EL (cell line): ENCODE results near the gene CCDC88A.
"Not testable (repeated sequence)": the region's sequence is repeated elsewhere in the genome, so short reads cannot be mapped to it uniquely, and the experiment has no call there.

Experiments
- DNase-seq: peaks from one replicate; pipeline ENCODE4 v3.0.0-alpha.2; 2016

Gene CCDC88A

GRCh38 chr2:55365303-55365702 is 54.4 kb downstream of the CCDC88A start:
- DNase-seq: no peak

DNA sequence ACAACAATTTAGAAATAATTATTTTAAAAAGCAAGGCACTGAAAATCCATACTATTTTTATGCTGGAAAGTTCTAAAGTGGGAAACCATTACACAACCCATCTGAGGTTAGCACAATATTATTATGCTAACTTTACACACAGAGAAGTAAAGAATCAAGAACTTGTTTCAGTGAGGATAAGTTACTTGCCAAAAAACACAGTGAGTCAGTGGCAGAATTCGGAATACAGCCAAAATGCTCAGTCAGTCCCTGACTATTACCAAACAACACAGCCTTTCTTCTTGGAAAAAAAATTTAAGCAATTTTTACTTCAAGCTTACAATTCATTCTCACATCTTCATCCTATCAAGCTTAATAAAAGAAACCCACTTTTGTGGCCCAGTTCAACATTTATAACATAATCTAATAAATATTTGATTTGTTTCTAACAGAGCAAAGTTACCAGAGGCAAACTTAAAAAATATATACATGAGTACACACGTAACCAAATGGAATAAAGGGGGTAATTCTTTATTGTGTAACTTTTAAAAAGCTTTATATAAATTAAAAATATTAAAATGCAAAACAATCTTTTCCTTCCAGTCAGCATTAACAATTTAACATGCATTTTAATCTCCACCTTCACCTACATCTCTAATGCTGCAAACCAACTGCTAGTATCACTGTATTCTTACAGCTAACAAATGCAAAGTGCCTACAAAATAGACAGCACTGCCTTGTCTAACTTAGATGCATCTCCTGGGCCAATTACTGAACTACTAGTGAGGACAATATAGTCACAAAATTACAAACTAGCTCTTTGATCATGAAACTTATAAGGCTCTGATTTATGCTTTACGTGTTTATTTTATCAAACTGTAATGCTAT is 55.2 kb downstream of the CCDC88A start:
- DNase-seq: peak; percentile 89

DNA sequence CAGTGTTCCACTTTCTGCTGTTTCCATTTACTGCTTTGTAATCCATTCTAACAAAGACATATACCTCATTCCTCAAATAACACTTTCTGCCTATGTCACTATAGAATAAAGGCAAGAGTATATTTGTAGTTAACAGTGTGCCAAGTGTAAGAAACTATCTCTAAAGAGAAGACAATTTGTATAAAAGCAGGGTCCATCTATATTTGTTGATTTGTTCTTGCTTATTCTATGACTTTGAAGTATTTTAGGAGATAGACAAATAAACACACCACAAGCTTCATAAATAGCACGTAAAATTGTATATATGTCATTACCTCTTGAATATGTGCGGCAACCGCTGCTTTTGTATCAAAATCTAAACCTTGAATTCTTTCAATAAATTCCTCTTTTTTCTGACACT is 56.0 kb downstream of the CCDC88A start:
- DNase-seq: no peak

- no peak for DNase-seq
Observed at GRCh38 chr2:55361465-55362189, 58.0 kb downstream of the CCDC88A start.

DNA sequence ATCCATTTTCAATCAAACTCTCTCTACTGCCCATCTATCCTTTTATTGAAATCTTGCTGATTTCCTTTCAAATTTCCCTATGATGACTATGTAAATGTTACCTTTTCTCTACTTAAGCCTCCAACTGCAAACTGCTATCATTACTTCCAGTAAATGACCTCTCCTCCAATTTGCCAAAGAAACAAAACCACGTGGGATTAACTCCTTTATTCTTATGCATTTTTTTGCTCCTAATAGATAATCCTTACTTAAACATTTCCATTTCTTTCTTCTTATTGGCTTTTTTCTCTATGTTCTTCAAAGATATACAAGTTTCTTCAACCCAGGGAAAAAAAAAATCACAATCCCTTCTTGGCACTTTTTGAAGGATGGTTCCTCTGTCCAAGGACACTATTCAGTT is 61.2 kb downstream of the CCDC88A start:
- DNase-seq: no peak

- DNase-seq: peak; percentile 8
Observed at GRCh38 chr2:55357927-55358326, 61.7 kb downstream of the CCDC88A start.

DNA sequence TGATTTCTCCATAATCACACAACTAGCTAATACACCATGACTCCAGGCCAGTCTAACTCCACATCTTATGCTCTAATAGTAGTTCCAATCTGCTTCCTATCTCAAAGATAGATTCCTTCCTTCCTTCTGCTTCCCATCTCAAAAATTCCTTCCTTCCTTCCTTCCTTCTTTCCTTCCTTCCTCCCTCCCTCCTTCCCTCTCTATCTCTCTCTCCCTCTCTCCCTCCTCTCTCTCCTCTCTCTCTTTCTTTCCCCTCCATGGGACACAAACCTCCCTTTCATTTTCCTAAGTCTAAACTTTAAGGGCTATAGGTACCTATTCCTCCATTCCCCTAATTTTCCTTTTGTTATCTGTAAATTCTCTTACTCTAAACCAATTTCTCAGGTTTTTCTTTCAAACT is 62.5 kb downstream of the CCDC88A start:
- DNase-seq: no peak

- not testable (repeated sequence) for DNase-seq
Observed at GRCh38 chr2:55356136-55356535, 63.5 kb downstream of the CCDC88A start.

GRCh38 chr2:55355451-55355850 is 64.2 kb downstream of the CCDC88A start:
- DNase-seq: no peak

GRCh38 chr2:55351672-55352071 is 68.0 kb downstream of the CCDC88A start:
- no peak for DNase-seq

GRCh38 chr2:55345064-55345463 is 74.6 kb downstream of the CCDC88A start:
- DNase-seq: no peak

DNA sequence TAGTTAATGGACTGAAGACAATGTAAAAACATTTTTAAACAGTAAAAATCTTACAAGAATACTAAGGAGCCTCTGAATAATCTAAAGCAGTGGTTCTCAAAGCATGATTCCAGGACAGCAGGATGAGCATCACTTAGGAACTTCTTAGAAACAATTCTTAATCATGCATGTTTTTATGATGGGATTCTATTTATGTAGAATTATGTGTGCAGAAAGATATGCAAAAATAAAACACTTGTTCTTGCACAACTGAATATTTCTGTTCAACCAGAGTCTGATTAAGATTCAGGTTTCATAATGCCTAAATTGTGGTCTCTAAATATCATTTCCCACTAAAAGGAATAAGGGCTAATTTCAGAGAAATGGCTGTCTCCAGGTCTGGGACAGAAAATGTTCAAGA is 81.4 kb downstream of the CCDC88A start:
- DNase-seq: peak; percentile 6

- DNase-seq: no peak
Observed at GRCh38 chr2:55334728-55335127, 84.9 kb downstream of the CCDC88A start.

GRCh38 chr2:55330541-55331297 is 88.9 kb downstream of the CCDC88A start:
- DNase-seq: no peak

DNA sequence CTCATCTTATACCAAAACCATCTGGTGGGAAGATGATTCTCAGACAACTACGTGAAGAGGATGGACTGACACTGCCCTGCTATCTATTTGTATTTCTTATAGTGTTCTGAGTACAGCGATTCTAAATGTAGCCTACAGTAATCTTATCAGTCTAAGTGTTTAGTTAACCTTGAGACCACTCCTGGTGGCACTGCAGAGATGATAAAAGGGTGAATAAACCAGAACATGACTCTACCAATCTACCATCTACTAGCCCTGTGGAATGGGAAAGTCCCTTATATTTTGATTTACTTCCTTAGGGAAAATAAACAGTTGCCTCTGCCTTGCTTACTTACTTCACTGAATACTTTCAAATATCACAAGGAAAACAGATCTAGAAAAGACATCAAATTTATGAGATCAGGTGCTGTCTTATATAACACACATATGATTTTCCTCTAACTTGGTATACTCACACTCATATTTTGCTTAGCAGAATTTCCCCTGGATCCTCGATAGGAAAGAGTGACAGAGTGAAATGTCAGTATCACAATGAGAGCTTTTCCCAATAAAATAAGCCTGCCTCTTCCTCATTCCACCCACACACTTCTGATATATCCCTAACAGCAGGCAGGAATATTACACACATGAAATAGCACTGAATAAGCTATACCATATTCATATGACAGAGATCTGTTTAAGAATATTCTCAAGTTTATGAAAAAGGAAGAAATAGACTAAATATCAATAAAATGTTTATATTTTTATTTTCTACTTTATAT is 92.0 kb downstream of the CCDC88A start:
- no peak for DNase-seq

- DNase-seq: peak; percentile 1
Observed at GRCh38 chr2:55314985-55315384, 104.7 kb downstream of the CCDC88A start.

DNA sequence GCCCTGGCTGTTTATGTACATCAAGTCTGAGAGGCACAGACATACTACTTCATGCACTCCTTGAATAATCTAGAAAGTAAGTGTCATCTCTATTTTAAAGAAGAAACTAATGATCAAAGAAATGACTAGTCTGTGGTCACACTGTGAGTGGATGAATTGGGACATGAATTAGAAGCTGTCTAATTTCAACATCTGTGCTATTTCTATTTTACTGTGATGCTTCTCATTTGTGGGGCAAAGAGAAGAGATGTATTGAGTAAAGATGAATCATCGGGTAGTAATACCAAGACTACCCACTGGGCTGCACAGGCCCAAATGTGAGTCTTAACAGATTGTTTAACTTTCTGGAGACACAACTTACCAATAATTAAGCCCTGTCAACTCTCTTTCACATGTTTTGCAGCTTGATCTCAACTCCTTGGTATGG is 108.2 kb downstream of the CCDC88A start:
- peak; percentile 42 for DNase-seq

GRCh38 chr2:55309446-55309845 is 110.2 kb downstream of the CCDC88A start:
- peak; percentile 57 for DNase-seq

DNA sequence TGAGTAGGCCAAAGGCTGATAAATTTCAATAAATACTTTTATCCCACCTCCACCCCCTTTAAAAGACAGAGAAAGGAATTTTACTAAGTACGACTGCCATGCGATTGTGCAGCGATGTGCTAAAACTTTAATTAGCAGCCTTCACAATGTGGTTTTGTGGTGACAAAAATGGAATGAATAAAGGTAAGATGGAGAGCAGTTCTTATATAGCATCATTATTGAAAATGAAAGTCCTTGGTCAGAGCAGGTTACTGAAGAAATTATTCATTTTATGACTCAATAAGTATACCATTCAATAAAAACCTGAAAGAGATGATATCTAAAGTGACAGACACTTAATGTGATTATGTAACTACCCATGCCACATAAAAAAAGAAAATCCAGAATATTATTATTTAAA is 117.4 kb downstream of the CCDC88A start:
- DNase-seq: no peak

DNA sequence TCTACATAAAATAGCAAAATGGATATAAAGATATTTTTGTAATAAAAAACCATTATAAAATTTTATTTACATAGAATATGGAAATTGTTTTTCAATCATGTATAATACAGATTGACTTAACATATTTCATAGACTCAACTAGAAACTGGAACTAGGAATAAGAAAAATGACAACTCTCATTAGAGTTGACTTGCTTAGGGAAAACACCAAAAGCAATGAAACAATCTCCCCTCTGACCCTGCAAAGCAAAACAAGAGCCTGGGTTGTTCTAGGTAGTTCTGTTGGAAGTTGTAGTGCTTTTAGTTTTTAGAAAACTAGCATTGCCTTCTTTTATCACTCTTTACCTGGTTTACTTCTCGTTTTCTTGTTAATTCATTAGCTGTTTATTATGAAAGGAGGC is 118.4 kb downstream of the CCDC88A start:
- DNase-seq: no peak

DNA sequence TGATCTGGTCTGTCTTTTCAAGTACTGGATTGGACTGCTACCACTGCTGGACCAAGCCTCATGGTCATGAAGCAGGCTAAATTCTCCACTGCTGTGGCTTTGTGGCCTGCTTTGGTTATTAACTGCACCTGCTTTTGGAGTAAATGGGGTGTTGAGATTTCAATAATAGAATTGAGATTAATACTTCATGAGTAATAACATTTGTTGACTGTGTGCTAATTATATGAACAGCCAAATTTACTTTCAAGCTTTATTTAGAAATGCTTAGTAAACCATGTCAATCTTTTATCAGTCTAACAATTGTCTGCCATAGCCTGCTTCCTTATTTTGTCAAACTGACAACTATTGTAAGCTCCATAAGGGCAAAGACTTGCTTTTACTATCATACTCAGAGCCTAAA is 123.3 kb downstream of the CCDC88A start:
- DNase-seq: no peak

DNA sequence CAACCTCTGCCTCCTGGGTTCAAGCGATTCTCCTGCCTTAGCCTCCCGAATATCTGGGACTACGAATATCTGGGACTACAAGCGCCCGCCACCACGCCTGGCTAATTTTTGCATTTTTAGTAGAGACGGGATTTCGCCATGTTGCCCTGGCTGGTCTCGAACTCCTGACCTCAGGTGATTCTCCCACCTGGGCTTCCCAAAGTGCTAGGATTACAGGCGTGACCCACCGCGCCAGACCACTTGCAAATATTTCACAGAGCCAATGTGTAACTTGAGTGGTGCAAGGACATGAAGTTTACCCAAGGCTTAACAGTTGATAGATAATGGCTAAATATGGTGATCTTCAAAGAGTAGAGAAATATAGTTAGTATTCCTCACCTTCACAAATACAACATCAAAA is 136.6 kb downstream of the CCDC88A start:
- no peak for DNase-seq
